Panc1 (cell line): ENCODE results near the gene U2AF1L4.

Experiments
- CTCF ChIP-seq: fragments of 450-650 bp; IDR thresholded peaks from 2 replicates; pipeline ENCODE4 v1.5.1; 2017; ENCODE audit warnings: mild to moderate bottlenecking
- POLR2AphosphoS5 ChIP-seq: IDR thresholded peaks from 2 replicates; pipeline ENCODE4 v1.6.1; 2012; ENCODE audit warnings: mild to moderate bottlenecking, low read depth, low read length, moderate library complexity
- REST ChIP-seq, 2 experiments: IDR thresholded peaks; 2 replicates each; pipeline ENCODE4 v1.6.1; 2011 to 2012; ENCODE audit warnings: low read depth in 2 of 2, control low read depth in 1 of 2, low read length in 1 of 2, mild to moderate bottlenecking in 1 of 2, moderate library complexity in 1 of 2; ENCODE audit not compliant: insufficient read depth in 1 of 2
- SIN3A ChIP-seq: IDR thresholded peaks from 2 replicates; pipeline ENCODE4 v1.6.1; 2012; ENCODE audit warnings: low read depth, mild to moderate bottlenecking, low read length, moderate library complexity, borderline replicate concordance; ENCODE audit not compliant: insufficient read depth
- TCF7L2 ChIP-seq: IDR thresholded peaks from 2 replicates; pipeline ENCODE4 v1.6.1; 2011; ENCODE audit warnings: mild to moderate bottlenecking, low read depth, low read length, inconsistent platforms

GRCh38 chr19:35777086-35777841, 32.0 kb upstream of the U2AF1L4 start:
- TF ChIP-seq CTCF (no peak), TCF7L2 (no peak), POLR2AphosphoS5 (no peak), REST (IDR thresholded peaks at IDR 0.05; ENCODE audit: insufficient read depth in 1 of 2, low read depth in 2 of 2, low read length in 1 of 2) (no peak), SIN3A (no peak)
